Ishikawa (cell line): Measurements from ENCODE around the gene M1AP.

Experiments
- CEBPB ChIP-seq: IDR thresholded peaks from 2 replicates; pipeline ENCODE4 v1.6.1; 2012
- EP300 ChIP-seq: IDR thresholded peaks from 2 replicates; pipeline ENCODE4 v1.6.1; 2012; ENCODE audit warnings: borderline replicate concordance
- NFIC ChIP-seq: IDR thresholded peaks from 2 replicates; pipeline ENCODE4 v1.6.1; 2012
- RAD21 ChIP-seq: IDR thresholded peaks from 2 replicates; pipeline ENCODE4 v1.6.1; 2012; ENCODE audit warnings: low read depth
- REST ChIP-seq: IDR thresholded peaks from 2 replicates; pipeline ENCODE4 v1.6.1; 2012; ENCODE audit warnings: low read depth, mild to moderate bottlenecking
- TCF12 ChIP-seq: IDR thresholded peaks from 2 replicates; pipeline ENCODE4 v1.6.1; 2012; ENCODE audit warnings: low read depth
- YY1 ChIP-seq: IDR thresholded peaks from 2 replicates; pipeline ENCODE4 v1.6.1; 2012; ENCODE audit warnings: low read depth

- no peak for TF ChIP-seq EP300
- TF ChIP-seq REST = no peak
- no peak for TF ChIP-seq RAD21
- no peak for TF ChIP-seq CEBPB
- no peak for TF ChIP-seq NFIC
- TF ChIP-seq TCF12 = no peak
- TF ChIP-seq YY1 = no peak
These were observed 45.4 kb downstream of the M1AP start for GRCh38 chr2:74602586-74603281.
